ENCODE results near the gene MARCHF7.

Gene MARCHF7

GRCh38 chr2:159694500-159695040 is 17.7 kb upstream of the MARCHF7 start:
- no peak overlapping the region for H3K4me3 ChIP-seq (ENCODE audit: low read depth, low read length)
- TF ChIP-seq, protein P1, sequence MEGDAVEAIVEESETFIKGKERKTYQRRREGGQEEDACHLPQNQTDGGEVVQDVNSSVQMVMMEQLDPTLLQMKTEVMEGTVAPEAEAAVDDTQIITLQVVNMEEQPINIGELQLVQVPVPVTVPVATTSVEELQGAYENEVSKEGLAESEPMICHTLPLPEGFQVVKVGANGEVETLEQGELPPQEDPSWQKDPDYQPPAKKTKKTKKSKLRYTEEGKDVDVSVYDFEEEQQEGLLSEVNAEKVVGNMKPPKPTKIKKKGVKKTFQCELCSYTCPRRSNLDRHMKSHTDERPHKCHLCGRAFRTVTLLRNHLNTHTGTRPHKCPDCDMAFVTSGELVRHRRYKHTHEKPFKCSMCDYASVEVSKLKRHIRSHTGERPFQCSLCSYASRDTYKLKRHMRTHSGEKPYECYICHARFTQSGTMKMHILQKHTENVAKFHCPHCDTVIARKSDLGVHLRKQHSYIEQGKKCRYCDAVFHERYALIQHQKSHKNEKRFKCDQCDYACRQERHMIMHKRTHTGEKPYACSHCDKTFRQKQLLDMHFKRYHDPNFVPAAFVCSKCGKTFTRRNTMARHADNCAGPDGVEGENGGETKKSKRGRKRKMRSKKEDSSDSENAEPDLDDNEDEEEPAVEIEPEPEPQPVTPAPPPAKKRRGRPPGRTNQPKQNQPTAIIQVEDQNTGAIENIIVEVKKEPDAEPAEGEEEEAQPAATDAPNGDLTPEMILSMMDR (IDR thresholded peaks at IDR 0.05; ENCODE audit: low read depth, low read length), result no peak

DNA sequence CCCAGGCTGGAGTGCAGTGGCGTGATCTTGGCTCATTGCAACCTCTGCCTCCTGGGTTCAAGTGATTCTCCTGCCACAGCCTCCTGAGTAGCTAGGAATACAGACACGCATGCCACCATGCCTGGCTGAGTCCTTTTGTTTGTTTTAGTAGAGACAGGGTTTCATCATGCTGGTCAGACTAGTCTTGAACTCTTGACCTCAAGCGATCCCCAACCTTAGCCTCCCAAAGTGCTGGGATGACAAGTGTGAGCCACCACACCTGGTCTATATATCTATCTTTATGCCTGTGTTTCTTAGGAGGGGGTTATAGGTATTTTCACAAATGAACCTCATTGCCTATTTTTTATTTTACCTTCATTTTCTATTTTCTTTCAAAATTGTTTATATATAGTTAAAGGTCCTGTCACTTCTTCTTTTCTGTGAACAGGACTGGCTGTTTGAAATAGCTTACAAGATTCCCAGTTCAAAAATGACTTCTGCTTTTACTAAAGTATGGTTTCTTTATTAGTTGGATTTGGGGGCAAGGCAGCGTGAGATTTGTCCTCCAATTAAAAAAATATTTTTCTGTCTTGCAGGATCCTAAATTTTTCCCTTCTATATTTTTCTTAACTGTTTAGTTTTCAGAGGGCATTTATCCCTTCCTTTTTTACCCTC is 16.4 kb upstream of the MARCHF7 start:
- TF ChIP-seq, protein P1 (IDR thresholded peaks at IDR 0.05; ENCODE audit: low read depth, low read length), result no peak
- no peak overlapping the region for H3K4me3 ChIP-seq (ENCODE audit: low read depth, low read length)

- TF ChIP-seq, protein P1 (IDR thresholded peaks at IDR 0.05; ENCODE audit: low read depth, low read length), result no peak
- no peak overlapping the region for H3K4me3 ChIP-seq (ENCODE audit: low read depth, low read length)
These were observed 8.8 kb upstream of the MARCHF7 start for GRCh38 chr2:159703491-159703890.

DNA sequence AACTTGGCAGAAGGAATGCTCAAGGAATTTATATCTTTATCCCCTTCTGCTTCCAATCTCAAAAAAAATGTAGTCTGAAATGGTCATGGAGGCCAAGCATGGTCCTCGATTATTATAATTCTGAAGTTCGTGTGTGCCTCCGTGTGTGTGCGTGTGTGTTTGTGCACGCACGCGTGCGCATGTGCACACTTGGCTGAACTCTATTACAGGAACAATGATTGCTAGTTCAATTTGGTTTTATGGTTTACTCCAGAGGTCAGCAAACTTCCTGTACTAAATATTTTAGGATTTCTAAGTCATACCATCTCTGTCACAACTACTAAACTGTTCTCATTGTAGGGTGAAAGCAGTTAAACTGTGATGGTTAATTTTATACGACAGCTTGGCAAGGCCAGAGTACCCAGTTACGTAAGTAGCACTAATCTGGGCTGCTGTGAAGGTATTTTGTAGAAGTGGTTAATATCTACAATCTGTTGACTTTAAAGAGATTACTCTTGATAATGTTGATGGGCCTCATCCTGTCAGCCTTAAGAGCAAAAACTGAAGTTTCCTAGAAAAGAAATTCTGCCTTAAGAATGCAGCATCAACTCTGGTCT is 5.8 kb upstream of the MARCHF7 start:
- H3K4me3 ChIP-seq (ENCODE audit: low read depth, low read length), result no peak overlapping the region

GRCh38 chr2:159708066-159708760 is 4.1 kb upstream of the MARCHF7 start:
- H3K4me3 ChIP-seq (ENCODE audit: low read depth, low read length), result no peak overlapping the region
- TF ChIP-seq, protein P1 (IDR thresholded peaks at IDR 0.05; ENCODE audit: low read depth, low read length), result no peak

More for the DNA sequence above, 5.8 kb upstream of the MARCHF7 start:
- TF ChIP-seq, protein P1 (IDR thresholded peaks at IDR 0.05; ENCODE audit: low read depth, low read length), result no peak

DNA sequence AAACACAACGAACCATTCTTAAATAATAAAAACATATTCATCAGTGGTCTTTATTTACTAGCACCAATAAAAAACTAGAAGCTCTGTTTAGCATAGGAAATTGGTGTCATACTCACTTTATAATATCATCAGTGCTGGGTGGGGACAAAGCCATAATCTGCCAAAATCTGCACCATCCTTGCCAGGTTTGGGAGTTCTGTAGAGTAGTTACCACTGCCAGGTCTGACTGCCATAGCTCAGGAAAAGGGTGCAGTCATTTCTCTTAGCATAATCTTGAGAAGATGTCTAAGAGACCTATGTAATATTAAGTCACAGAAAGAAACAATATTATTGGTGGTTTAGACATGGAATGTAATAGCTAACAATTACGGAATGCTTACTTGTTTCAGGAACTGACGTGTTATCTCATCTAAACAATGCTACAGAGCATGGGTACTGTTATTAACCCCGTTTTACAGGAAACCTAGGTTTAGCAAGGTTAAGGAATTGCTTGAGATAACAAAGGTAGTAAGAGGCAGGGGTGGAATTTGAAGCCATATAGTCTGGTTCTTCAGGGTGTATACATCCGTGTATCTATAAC is 1.6 kb upstream of the MARCHF7 start:
- no peak overlapping the region; the same call in 1 of the 2 replicates for H3K4me3 ChIP-seq (ENCODE audit: low read depth, low read length)
- TF ChIP-seq, protein P1 (IDR thresholded peaks at IDR 0.05; ENCODE audit: low read depth, low read length), result no peak
